GM18520 (cell line): Measurements from ENCODE around the gene SMARCAL1.
A peak's percentile ranks its signal among the peaks of the same experiment; 100 is the strongest.

Experiments used
- ATAC-seq: cut with Tn5 transposase; IDR thresholded peaks from one replicate; pipeline ENCODE4 v1.9.1; 2021; ENCODE audit not compliant: unreplicated experiment

SMARCAL1 gene

GRCh38 chr2:216392945-216393840 is 19.1 kb upstream of the SMARCAL1 start:
- ATAC-seq, result no peak

- ATAC-seq, result no peak
These were observed 17.4 kb upstream of the SMARCAL1 start for GRCh38 chr2:216394881-216395280.

DNA sequence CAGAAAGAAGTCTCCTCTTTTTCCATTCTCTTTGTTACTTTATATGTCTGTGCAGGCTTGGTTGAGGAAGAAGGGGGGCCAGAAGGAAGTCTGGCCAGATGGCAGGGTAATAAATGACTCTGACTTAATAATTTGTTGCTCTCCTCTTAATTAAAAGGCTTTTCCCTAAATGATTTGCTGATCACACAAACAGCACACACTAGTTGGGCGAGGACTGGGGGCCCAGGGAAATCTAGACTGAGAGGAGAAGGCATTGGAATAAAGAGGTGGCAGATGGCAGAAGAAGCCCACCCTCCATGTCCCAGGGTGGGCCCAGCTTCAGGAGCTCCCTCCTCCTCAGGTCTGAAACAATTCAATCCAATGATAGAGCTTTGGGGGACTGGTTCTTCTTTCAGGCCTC is 12.7 kb upstream of the SMARCAL1 start:
- no peak for ATAC-seq

DNA sequence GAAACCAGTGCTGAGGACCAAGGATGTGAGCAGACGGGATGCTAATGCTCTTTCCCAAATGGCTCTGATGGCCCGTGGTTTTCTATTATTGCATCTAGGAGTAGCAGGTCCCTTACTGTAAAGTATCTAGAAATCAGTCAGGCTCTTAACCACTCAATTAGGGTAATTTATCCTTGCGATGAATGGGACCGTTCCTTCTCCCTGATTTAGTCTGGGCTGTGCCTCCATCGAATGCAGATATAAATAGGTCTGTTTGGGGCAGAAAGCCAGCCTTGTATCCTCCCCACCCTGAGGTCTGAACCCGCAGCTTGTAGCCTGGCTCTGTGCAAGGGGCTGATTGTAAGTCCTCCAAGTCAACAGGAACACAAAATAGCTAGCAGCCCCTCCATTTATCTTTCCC is 9.5 kb upstream of the SMARCAL1 start:
- no peak for ATAC-seq

GRCh38 chr2:216404010-216404618 is 8.2 kb upstream of the SMARCAL1 start:
- ATAC-seq, result no peak

DNA sequence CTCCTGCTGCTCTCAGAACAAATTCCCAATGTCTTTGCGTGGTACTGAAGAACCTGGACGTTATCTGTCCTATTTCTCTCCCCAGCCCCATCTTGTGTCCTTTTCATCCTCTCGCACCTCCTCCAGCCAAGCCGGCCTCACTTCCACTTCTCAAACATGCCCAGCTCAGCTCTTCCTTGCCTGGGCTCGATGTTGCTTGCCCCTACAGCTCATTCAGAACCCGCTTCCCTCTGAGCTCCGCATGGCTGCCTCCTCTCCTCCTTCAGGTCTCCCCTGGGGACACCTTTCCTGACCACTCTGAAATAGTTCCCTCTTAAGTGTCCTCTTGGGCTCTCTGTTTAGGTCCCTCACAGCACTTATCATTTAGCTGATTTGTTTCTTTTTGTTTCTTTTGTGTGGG is 6.7 kb upstream of the SMARCAL1 start:
- no peak for ATAC-seq

GRCh38 chr2:216406826-216407225 is 5.5 kb upstream of the SMARCAL1 start:
- no peak for ATAC-seq

DNA sequence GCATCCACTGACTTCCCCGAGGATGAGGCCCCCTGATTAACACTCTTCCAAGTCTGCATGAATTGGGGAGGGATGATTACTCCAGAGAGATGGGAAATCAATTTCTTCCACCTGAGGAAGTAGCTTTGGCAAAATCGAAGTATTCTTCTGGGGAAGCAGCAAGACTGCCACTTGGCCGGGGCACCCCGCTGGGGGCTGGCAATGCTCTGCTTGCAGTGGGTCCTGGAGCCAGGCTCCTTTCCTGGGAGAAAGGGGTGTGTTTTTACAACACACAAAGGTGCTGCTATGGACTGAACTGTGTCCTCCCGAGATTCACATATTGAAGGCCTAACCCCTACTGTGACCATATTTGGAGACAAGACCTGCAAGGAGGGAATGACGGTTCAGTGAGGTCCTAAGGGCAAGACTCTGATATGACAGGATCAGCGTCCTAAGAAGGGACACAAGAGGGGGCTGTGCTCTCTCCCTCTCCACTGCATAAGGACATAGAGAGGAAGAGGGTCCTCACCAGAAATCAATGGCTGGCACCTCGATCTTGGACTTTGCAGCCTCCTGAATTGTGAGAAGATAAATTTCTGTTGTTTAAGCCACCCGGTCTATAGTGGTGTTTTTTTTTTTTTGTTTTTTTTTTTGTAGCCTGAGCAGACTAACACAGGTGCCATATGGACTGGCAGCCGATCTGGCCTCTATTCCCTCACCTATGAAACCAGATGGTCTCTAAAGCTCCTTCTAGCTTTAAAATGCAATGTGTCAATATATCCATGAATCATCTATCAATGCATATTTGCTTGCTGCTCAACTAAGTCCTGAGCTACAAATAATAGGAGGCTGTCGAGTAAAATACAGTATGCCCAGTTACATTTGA is 3.6 kb upstream of the SMARCAL1 start:
- no peak for ATAC-seq

DNA sequence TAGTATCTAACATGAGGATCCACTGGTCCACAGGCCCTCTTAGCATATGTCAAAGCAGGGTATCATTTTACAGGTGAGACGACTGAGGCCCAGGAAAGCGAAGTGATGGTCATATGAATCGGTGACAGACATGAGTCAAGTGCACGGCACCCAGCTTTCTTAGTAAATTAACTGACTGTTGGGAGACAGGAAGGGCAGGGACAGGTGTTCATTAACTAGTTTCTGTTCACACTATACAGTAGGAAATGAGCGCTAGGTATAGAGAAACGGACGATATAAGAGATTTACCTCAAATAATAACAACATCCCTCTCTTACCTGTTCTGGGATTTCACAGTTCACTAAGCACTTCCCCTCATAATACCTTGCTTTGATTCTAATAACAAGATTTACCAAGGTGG is 1.7 kb upstream of the SMARCAL1 start:
- ATAC-seq, result peak; percentile 29

DNA sequence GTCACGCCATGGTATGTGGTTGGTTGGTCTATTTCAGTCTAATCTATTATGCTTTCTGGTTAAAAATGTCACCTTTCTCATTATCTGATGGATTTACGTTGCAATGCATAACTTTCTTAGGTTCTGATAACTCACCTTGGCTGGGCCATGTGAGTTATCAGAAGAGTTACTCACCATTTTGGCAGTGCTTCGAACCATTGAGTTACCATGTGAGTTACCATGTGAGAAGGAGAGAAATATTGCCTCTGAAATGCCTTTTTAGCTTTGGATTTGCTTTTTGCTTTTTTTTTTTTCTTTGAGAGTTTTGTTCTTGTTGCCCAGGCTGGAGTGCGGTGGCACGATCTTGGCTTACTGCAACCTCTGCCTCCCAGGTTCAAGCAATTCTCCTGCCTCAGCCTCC is 1.6 kb downstream of the SMARCAL1 start:
- ATAC-seq, result no peak

GRCh38 chr2:216414772-216415319 is 2.6 kb downstream of the SMARCAL1 start:
- no peak for ATAC-seq

GRCh38 chr2:216415541-216415940 is 3.3 kb downstream of the SMARCAL1 start:
- no peak for ATAC-seq

- no peak for ATAC-seq
These were observed 4.5 kb downstream of the SMARCAL1 start for GRCh38 chr2:216416571-216417307.

DNA sequence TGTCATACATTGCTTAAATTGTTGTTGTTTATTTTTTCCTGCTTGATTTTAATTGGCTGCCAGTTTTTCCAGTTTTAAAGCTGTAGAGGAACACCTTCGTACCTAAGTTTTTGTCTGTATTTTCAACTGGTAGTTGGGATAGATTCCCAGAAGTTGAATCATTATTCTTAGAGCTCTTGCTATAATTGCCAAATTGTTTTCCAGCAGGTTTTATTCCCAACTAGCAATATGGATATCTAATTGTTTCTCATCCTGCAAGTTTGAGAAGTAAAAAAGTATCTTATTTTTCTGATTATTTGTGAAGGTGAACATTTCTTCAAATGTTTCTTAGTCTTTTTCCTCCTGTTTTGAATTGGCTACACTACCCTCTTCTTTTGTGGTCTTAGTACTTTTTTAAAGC is 6.7 kb downstream of the SMARCAL1 start:
- no peak for ATAC-seq

DNA sequence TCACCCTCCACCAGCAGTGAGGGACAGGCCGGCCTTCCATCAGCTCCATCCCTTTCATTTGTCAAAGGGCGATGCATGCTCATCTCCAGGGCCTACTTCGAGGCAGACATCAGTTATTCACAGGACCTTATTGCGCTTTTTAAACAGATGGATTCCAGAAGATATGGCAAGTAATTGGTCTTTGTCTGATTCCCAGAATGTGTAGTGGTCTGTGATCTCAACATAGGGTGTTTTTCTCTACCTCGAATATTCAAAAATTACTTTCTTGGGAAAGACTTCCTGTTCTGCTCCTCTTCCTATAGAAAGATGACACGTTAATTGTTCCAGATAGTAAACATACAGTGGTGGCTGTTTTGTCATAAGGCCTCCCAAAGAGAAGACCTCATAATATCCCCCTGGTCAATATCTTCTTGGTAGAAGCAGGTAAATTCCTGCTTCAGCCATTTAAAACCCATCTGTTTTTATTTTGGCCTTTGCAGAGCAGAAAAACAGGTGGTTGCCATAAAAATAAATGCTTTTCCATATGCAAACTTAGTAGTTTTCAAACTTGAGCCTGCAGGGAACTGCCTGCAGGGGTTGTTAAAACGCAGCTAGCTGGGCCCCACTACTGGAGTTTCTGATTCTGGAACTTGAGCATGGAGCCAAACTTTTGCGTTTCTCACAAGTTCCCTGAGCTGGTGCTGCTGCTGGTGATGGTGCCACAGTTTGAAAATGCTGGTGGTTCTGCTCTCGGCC is 8.2 kb downstream of the SMARCAL1 start:
- no peak for ATAC-seq

GRCh38 chr2:216423071-216423470 is 10.8 kb downstream of the SMARCAL1 start:
- ATAC-seq, result no peak

GRCh38 chr2:216424274-216424673 is 12.0 kb downstream of the SMARCAL1 start:
- no peak for ATAC-seq

- no peak for ATAC-seq
These were observed 12.9 kb downstream of the SMARCAL1 start for GRCh38 chr2:216425008-216425787.

- ATAC-seq, result no peak
These were observed 14.0 kb downstream of the SMARCAL1 start for GRCh38 chr2:216426166-216426777.
